ENCODE data around the gene RPS6KA2. TPM values are rescaled to one million over a fixed set of nuclear protein-coding genes. Genes with fewer than 3 reads are reported as not detected.

RPS6KA2 gene
- total and polyA plus RNA-seq, 2 donors (not counting 3 experiments of a cell fraction or from before 2014, with no cell fraction given): 54.5 to 75.8 TPM

- Histone ChIP-seq H3K27ac (ENCODE audit: insufficient read depth, low read depth, low read length) (no peak overlapping the region), H2AFZ (ENCODE audit: low read depth, low read length) (no peak overlapping the region), H3K9ac (replicated peaks; ENCODE audit: extremely low read depth, insufficient read depth, low read length) (no peak overlapping the region), H3K4me1 (ENCODE audit: control insufficient read depth, extremely low read depth, insufficient read depth, low read length) (peaks cover 11% of the 10 kb centered on the region), H3K36me3 (ENCODE audit: control insufficient read depth in 2 of 2, extremely low read depth in 1 of 2, insufficient read depth in 2 of 2, low read length in 2 of 2) (no peaks in the 10 kb centered on the region), H3K9me1 (replicated peaks; ENCODE audit: control insufficient read depth, extremely low read depth, insufficient read depth, low read length) (no peaks in the 10 kb centered on the region), H3K79me2 (ENCODE audit: control insufficient read depth, insufficient read depth, low read length) (no peaks in the 10 kb centered on the region), H3K4me3 (replicated peaks in 1 of 3; ENCODE audit: insufficient read depth in 1 of 3, low read depth in 1 of 3, low read length in 3 of 3) (no peak overlapping the region), H4K20me1 (replicated peaks; ENCODE audit: control insufficient read depth, extremely low read depth, insufficient read depth, low read length) (no peaks in the 10 kb centered on the region), H3K9me3 (replicated peaks; ENCODE audit: control insufficient read depth, insufficient read depth, low read length) (no peaks in the 10 kb centered on the region), H3K4me2 (ENCODE audit: insufficient read depth, low read length) (no peak overlapping the region), H3K27me3 (ENCODE audit: control insufficient read depth in 2 of 2, insufficient read depth in 2 of 2, low read length in 2 of 2) (no peaks in the 10 kb centered on the region)
- dilution Hi-C loops (cut with MboI; ENCODE audit: extremely low pct_ligation_motif_present, low sequenced_read_pairs) (no loop called here), intact Hi-C loops (cut with micrococcal nuclease) (no loop called here)
- ChIA-PET CTCF (interaction anchor here (1.0 kb wide), 1 partner anchor 13 kb away, joined by 3 read pairs; no protein-coding TSS in a partner anchor), POLR2A (no interaction called here)
- BruUV-seq (replicated peaks): no TSS peak
- no peak for DNase-seq (ENCODE audit: low read depth, low spot score)
- no peak for TF ChIP-seq FOS (IDR thresholded peaks at IDR 0.05; ENCODE audit: borderline replicate concordance, insufficient read depth, low read length)
- TF ChIP-seq JUN (IDR thresholded peaks at IDR 0.05; ENCODE audit: borderline replicate concordance, insufficient read depth, insufficient read length, low read depth): no peak
- no peak for TF ChIP-seq POLR2A (IDR thresholded peaks at IDR 0.05; ENCODE audit: low read depth, low read length)
- TF ChIP-seq EZH2 (IDR thresholded peaks at IDR 0.05; ENCODE audit: borderline replicate concordance, low read depth, low read length, severe bottlenecking): no peak
- no peak for TF ChIP-seq GATA2 (IDR thresholded peaks at IDR 0.05; ENCODE audit: insufficient read depth, insufficient read length, low read depth, low read length)
- no peak for TF ChIP-seq POLR2AphosphoS5 (IDR thresholded peaks at IDR 0.05; ENCODE audit: insufficient read depth, low read depth, low read length)
- TF ChIP-seq CTCF (IDR thresholded peaks at IDR 0.05; ENCODE audit: extremely low read depth in 1 of 2, insufficient read depth in 1 of 2, low read depth in 1 of 2, low read length in 2 of 2): no peak
- FAIRE-seq: no peak
Measured at GRCh38 chr6:166646716-166647115, 19.7 kb upstream of the RPS6KA2 start.

Data from endothelial cell of umbilical vein (primary cell).